Liver (tissue), 3 donors: Measurements from ENCODE around the gene PROSER3.

Experiments used
- FOXA1 ChIP-seq: IDR thresholded peaks from 2 replicates; pipeline ENCODE4 v1.6.1; 2016; ENCODE audit warnings: antibody characterized with exemption
- JUND ChIP-seq, 2 donors: IDR thresholded peaks; 2 replicates each; pipeline ENCODE4 v1.6.1; 2016; ENCODE audit warnings: antibody characterized with exemption in 2 of 2
- MAX ChIP-seq: IDR thresholded peaks from 2 replicates; pipeline ENCODE4 v1.6.1; 2016; ENCODE audit warnings: antibody characterized with exemption
- RAD21 ChIP-seq, 2 donors: IDR thresholded peaks; 2 replicates each; pipeline ENCODE4 v1.6.1; 2016; ENCODE audit warnings: antibody characterized with exemption in 2 of 2, mild to moderate bottlenecking in 2 of 2
- TF ChIP-seq, protein P1 (sequence below): fragments of 150-350 bp; IDR thresholded peaks from 2 replicates; pipeline ENCODE4 v1.5.1; 2017; ENCODE audit warnings: improper control_type of control experiment, low read depth, low read length; ENCODE audit not compliant: missing input control
- donor health status: healthy.
- donor health status: healthy.

DNA sequence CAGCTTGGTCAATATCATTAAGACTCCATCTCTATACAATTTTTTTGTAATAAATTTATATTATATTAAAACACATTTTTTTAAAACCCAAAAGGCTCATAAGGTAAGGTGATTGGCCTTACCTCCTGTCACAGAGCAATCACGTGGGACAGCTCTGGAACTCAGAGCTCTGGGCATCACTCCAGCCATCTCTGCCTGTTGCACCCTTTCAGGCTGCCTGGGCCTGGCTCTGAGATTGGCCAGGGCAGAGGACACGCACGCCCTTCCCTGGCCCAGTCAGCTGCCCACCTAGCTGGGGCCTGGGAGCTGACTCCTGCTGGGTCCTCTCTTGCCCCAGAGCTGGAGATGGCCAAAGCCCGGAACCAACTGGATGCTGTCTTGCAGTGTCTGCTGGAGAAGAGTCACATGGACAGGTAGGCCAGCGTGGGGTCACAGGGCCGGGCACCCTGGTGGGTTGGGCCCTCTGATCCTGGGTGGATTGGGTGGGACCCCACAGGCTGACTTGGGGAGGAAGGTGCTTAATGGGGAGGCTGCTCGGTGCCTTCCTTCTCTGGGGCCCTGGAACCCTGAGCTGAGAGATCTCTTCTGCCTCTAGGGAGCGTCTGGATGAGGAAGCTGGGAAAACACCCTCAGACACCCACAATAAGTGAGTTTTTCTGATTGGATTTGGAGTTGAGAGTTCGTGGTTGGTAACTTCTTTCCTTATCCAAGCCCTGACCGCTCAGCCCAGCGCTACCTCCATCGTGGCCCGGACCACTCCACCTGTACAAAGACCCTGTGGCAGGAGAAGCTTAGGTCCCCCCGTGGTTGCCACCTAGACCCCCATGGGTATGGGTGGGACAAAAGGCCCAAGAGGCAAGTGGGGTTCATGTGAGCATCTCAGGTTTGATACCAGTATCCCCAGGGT, 5.9 kb upstream of the PROSER3 start:
- TF ChIP-seq, protein P1, sequence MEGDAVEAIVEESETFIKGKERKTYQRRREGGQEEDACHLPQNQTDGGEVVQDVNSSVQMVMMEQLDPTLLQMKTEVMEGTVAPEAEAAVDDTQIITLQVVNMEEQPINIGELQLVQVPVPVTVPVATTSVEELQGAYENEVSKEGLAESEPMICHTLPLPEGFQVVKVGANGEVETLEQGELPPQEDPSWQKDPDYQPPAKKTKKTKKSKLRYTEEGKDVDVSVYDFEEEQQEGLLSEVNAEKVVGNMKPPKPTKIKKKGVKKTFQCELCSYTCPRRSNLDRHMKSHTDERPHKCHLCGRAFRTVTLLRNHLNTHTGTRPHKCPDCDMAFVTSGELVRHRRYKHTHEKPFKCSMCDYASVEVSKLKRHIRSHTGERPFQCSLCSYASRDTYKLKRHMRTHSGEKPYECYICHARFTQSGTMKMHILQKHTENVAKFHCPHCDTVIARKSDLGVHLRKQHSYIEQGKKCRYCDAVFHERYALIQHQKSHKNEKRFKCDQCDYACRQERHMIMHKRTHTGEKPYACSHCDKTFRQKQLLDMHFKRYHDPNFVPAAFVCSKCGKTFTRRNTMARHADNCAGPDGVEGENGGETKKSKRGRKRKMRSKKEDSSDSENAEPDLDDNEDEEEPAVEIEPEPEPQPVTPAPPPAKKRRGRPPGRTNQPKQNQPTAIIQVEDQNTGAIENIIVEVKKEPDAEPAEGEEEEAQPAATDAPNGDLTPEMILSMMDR: no peak
- TF ChIP-seq MAX (no peak), JUND (IDR thresholded peaks at IDR 0.05) (no peak), FOXA1 (no peak), RAD21 (IDR thresholded peaks at IDR 0.05) (no peak)
